ENCODE measurements around the gene USP36.

- TF ChIP-seq CTCF (optimal IDR thresholded peaks at IDR 0.05 in 1 of 3, IDR thresholded peaks at IDR 0.05 in 1 of 3, conservative IDR thresholded peaks at IDR 0.05 in 1 of 3; ENCODE audit: extremely low read depth in 1 of 3, insufficient read depth in 2 of 3, low read length in 3 of 3), result no peak
- TF ChIP-seq EZH2 (IDR thresholded peaks at IDR 0.05; ENCODE audit: low read length), result no peak
Observed at GRCh38 chr17:78883533-78884131, 43.0 kb upstream of the USP36 start.
